ENCODE results near the gene SLC7A4.
"Not testable (repeated sequence)": the region's sequence is repeated elsewhere in the genome, so short reads cannot be mapped to it uniquely, and the experiment has no call there.

Gene SLC7A4

GRCh38 chr22:21018314-21018713 lies 14.0 kb downstream of the SLC7A4 start:
- no peak for DNase-seq

- DNase-seq: no peak
Observed at GRCh38 chr22:21016644-21017420, 15.5 kb downstream of the SLC7A4 start.

- no peak for DNase-seq
Observed at GRCh38 chr22:21015466-21016006, 16.8 kb downstream of the SLC7A4 start.

GRCh38 chr22:21014726-21015465 lies 17.5 kb downstream of the SLC7A4 start, which contains the start of gene P2RX6:
Gene P2RX6, plus strand, starts transcription at chr22:21015165. Its CDS starts 10 bp downstream, at chr22:21015175.
- DNase-seq: no peak

GRCh38 chr22:21014202-21014725 lies 18.1 kb downstream of the SLC7A4 start:
- DNase-seq: peak; percentile 87

GRCh38 chr22:21013657-21014201 lies 18.6 kb downstream of the SLC7A4 start:
- no peak for DNase-seq

GRCh38 chr22:21012446-21013407 lies 19.6 kb downstream of the SLC7A4 start:
- no peak for DNase-seq

GRCh38 chr22:21010426-21011113 lies 21.8 kb downstream of the SLC7A4 start:
- no peak for DNase-seq

- DNase-seq: no peak
Observed at GRCh38 chr22:21009638-21010425, 22.5 kb downstream of the SLC7A4 start.

- not testable (repeated sequence) for DNase-seq
Observed at GRCh38 chr22:21009208-21009607, 23.2 kb downstream of the SLC7A4 start.

GRCh38 chr22:21003782-21004181 lies 28.6 kb downstream of the SLC7A4 start:
- no peak for DNase-seq

- DNase-seq: peak; percentile 97
Observed at GRCh38 chr22:21001601-21002325, 30.6 kb downstream of the SLC7A4 start, which contains the start of gene THAP7. Gene THAP7, minus strand, starts transcription at chr22:21002118. Its CDS starts 207 bp downstream, at chr22:21001911.

- DNase-seq: no peak
Observed at GRCh38 chr22:21000987-21001600, 31.3 kb downstream of the SLC7A4 start.

GRCh38 chr22:21000207-21000986 lies 32.0 kb downstream of the SLC7A4 start:
- no peak for DNase-seq

- DNase-seq: no peak
Observed at GRCh38 chr22:20999350-21000206, 32.8 kb downstream of the SLC7A4 start.

- DNase-seq: no peak
Observed at GRCh38 chr22:20998411-20999336, 33.7 kb downstream of the SLC7A4 start.
